BE2C (cell line): ENCODE results near the gene CD320.
"Not testable (repeated sequence)": the region's sequence is repeated elsewhere in the genome, so short reads cannot be mapped to it uniquely, and the experiment has no call there.

Experiments
- DNase-seq: peaks from one replicate; pipeline ENCODE4 v3.0.0-alpha.2; 2020
- H3K27me3 ChIP-seq: fragments of 250-450 bp; sonication (Bioruptor Pico); 2 replicates; pipeline ENCODE4 v1.5.1; 2020; ENCODE audit warnings: mild to moderate bottlenecking
- H3K36me3 ChIP-seq: fragments of 250-450 bp; sonication (Bioruptor Pico); 2 replicates; pipeline ENCODE4 v1.5.1; 2020; ENCODE audit warnings: mild to moderate bottlenecking
- H3K4me1 ChIP-seq: fragments of 250-450 bp; sonication (Bioruptor Pico); 2 replicates; pipeline ENCODE4 v1.5.1; 2020
- H3K4me3 ChIP-seq: 2 replicates; pipeline ENCODE4 v1.5.1; 2011; ENCODE audit warnings: low read depth, low read length
- H3K9me3 ChIP-seq: fragments of 250-450 bp; sonication (Bioruptor Pico); 2 replicates; pipeline ENCODE4 v1.5.1; 2020
- CTCF ChIP-seq: IDR thresholded peaks from 2 replicates; pipeline ENCODE4 v1.5.1; 2012; ENCODE audit warnings: mild to moderate bottlenecking, low read depth, low read length

CD320 gene

GRCh38 chr19:8304841-8305621 is 3.1 kb downstream of the CD320 start:
- peak; percentile 82 for DNase-seq
- H3K4me3 ChIP-seq = no peak overlapping the region
- H3K36me3 ChIP-seq = peaks cover 37% of the 10 kb centered on the region
- peaks cover 3% of the 10 kb centered on the region; the same call in 1 of the 2 replicates for H3K4me1 ChIP-seq
- no peaks in the 10 kb centered on the region for H3K27me3 ChIP-seq
- no peaks in the 10 kb centered on the region for H3K9me3 ChIP-seq
- no peak for TF ChIP-seq CTCF

GRCh38 chr19:8302734-8303133 is 5.4 kb downstream of the CD320 start:
- Histone ChIP-seq H3K4me1 (peaks cover 3% of the 10 kb centered on the region; the same call in 1 of the 2 replicates), H3K36me3 (peaks cover 37% of the 10 kb centered on the region), H3K9me3 (no peaks in the 10 kb centered on the region), H3K27me3 (no peaks in the 10 kb centered on the region), H3K4me3 (no peak overlapping the region)
- no peak for TF ChIP-seq CTCF
- DNase-seq = no peak

- H3K4me1 ChIP-seq = peaks cover 3% of the 10 kb centered on the region; the same call in 1 of the 2 replicates
- peaks cover 37% of the 10 kb centered on the region for H3K36me3 ChIP-seq
- H3K9me3 ChIP-seq = no peaks in the 10 kb centered on the region
- peak; percentile 29 for DNase-seq
- H3K27me3 ChIP-seq = no peaks in the 10 kb centered on the region
- TF ChIP-seq CTCF = no peak
- no peak overlapping the region for H3K4me3 ChIP-seq
Observed at GRCh38 chr19:8302357-8302691, 5.8 kb downstream of the CD320 start.

GRCh38 chr19:8291337-8291736 is 16.8 kb downstream of the CD320 start:
- not testable (repeated sequence) for H3K9me3 ChIP-seq, H3K36me3 ChIP-seq, H3K4me1 ChIP-seq, H3K4me3 ChIP-seq, H3K27me3 ChIP-seq, DNase-seq

- DNase-seq, H3K27me3 ChIP-seq, H3K4me1 ChIP-seq, H3K36me3 ChIP-seq, H3K4me3 ChIP-seq, H3K9me3 ChIP-seq: not testable (repeated sequence)
Observed at GRCh38 chr19:8276508-8276907, 31.6 kb downstream of the CD320 start.

GRCh38 chr19:8269724-8270123 is 38.4 kb downstream of the CD320 start:
- Histone ChIP-seq H3K9me3 (no peaks in the 10 kb centered on the region; the same call in 1 of the 2 replicates), H3K4me3 (no peak overlapping the region), H3K36me3 (no peaks in the 10 kb centered on the region), H3K27me3 (no peaks in the 10 kb centered on the region), H3K4me1 (peaks cover 3% of the 10 kb centered on the region; the same call in 1 of the 2 replicates)
- TF ChIP-seq CTCF = no peak
- DNase-seq = no peak

- TF ChIP-seq CTCF = no peak
- no peaks in the 10 kb centered on the region for H3K36me3 ChIP-seq
- peaks cover 3% of the 10 kb centered on the region; the same call in 1 of the 2 replicates for H3K4me1 ChIP-seq
- no peaks in the 10 kb centered on the region; the same call in 1 of the 2 replicates for H3K9me3 ChIP-seq
- H3K4me3 ChIP-seq = no peak overlapping the region
- no peak for DNase-seq
- H3K27me3 ChIP-seq = no peaks in the 10 kb centered on the region
Observed at GRCh38 chr19:8265872-8266271, 42.3 kb downstream of the CD320 start.

GRCh38 chr19:8264248-8264647 is 43.9 kb downstream of the CD320 start:
- not testable (repeated sequence) for H3K27me3 ChIP-seq, H3K4me3 ChIP-seq, H3K4me1 ChIP-seq, DNase-seq, H3K36me3 ChIP-seq, H3K9me3 ChIP-seq
